Suprapubic skin (tissue), 3 donors: ENCODE data around the gene SPATA32.

Source experiments
- CTCF ChIP-seq, 2 donors: fragments of 200-600 bp in 1 of 2; fragments of 450-650 bp in 1 of 2; sonication (generic) in 1 of 2; IDR thresholded peaks; one replicate each; pipeline ENCODE4 v1.5.1; 2016 to 2019; ENCODE audit warnings: antibody characterized with exemption in 2 of 2, mild to moderate bottlenecking in 1 of 2, moderate library complexity in 1 of 2
- EP300 ChIP-seq: sonication (generic); formaldehyde crosslinking; IDR thresholded peaks from one replicate; pipeline ENCODE4 v1.6.1; 2017; ENCODE audit warnings: antibody characterized with exemption

GRCh38 chr17:45242029-45242414, 19.9 kb downstream of the SPATA32 start:
- TF ChIP-seq CTCF (IDR thresholded peaks at IDR 0.05), result no peak
- TF ChIP-seq EP300, result no peak
